Nephron (organoid): ENCODE results near the gene LDB2.
A peak's percentile ranks its signal among the peaks of the same experiment; 100 is the strongest.

ENCODE experiments used
- H3K27ac Mint-ChIP-seq, 3 experiments: 2 replicates each; pipeline ENCODE4 v1.8.0; 2020; ENCODE audit warnings: mixed read lengths in 3 of 3, mild to moderate bottlenecking in 2 of 3, moderate library complexity in 1 of 3
- H3K27me3 Mint-ChIP-seq: 2 replicates; pipeline ENCODE4 v1.8.0; 2021; ENCODE audit warnings: low read depth, mild to moderate bottlenecking, moderate library complexity, mixed read lengths
- H3K36me3 Mint-ChIP-seq: 2 replicates; pipeline ENCODE4 v1.8.0; 2020; ENCODE audit warnings: low read depth, mixed read lengths
- H3K4me1 Mint-ChIP-seq: 2 replicates; pipeline ENCODE4 v1.8.0; 2020; ENCODE audit warnings: mixed read lengths
- H3K4me3 Mint-ChIP-seq, 3 experiments: 2 replicates each; pipeline ENCODE4 v1.8.0; 2020; ENCODE audit warnings: mild to moderate bottlenecking in 3 of 3, mixed read lengths in 3 of 3, moderate library complexity in 2 of 3
- H3K9me3 Mint-ChIP-seq: 2 replicates; pipeline ENCODE4 v1.8.0; 2020; ENCODE audit warnings: mixed read lengths
- TF ChIP-seq, protein P1 (sequence below), 3 experiments: fragments of 200-600 bp; sonication (generic); IDR thresholded peaks; one replicate each; pipeline ENCODE4 v1.5.0; 2021; ENCODE audit warnings: antibody characterized with exemption in 3 of 3; ENCODE audit not compliant: unreplicated experiment in 3 of 3

LDB2 gene

GRCh38 chr4:16665942-16666551, 232.4 kb downstream of the LDB2 start:
- no peak overlapping the region for H3K4me3 Mint-ChIP-seq
- peaks cover 5% of the 10 kb centered on the region for H3K9me3 Mint-ChIP-seq
- H3K4me1 Mint-ChIP-seq = peaks cover 45% of the 10 kb centered on the region
- peaks cover 4% of the 10 kb centered on the region for H3K27me3 Mint-ChIP-seq
- H3K36me3 Mint-ChIP-seq = peaks cover 55% of the 10 kb centered on the region
- peak overlapping the region; percentile 36 to 63 (median 52) for H3K27ac Mint-ChIP-seq
- TF ChIP-seq, protein P1, sequence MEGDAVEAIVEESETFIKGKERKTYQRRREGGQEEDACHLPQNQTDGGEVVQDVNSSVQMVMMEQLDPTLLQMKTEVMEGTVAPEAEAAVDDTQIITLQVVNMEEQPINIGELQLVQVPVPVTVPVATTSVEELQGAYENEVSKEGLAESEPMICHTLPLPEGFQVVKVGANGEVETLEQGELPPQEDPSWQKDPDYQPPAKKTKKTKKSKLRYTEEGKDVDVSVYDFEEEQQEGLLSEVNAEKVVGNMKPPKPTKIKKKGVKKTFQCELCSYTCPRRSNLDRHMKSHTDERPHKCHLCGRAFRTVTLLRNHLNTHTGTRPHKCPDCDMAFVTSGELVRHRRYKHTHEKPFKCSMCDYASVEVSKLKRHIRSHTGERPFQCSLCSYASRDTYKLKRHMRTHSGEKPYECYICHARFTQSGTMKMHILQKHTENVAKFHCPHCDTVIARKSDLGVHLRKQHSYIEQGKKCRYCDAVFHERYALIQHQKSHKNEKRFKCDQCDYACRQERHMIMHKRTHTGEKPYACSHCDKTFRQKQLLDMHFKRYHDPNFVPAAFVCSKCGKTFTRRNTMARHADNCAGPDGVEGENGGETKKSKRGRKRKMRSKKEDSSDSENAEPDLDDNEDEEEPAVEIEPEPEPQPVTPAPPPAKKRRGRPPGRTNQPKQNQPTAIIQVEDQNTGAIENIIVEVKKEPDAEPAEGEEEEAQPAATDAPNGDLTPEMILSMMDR (IDR thresholded peaks at IDR 0.05; ENCODE audit: unreplicated experiment in 3 of 3) = no peak

DNA sequence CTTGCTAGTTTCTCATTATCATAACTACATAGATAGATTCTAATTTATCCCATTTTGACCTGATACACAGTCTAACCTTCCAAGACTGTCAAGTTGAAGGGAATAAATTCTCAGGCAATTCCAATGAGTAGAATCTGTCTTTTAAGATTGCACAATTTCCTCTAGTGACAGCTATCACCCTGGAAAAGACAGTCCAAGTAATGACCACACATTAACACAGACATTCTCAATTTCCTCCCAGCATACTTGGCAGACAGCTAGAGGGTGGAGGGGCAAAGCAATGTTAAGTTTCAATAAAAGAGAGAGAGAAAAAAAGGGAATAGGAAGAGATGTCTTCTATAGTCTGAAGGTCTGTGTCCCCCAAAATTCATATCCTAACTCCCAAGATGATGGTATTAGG, 234.7 kb downstream of the LDB2 start:
- TF ChIP-seq, protein P1 (IDR thresholded peaks at IDR 0.05; ENCODE audit: unreplicated experiment in 3 of 3) = no peak
- peak overlapping the region in 2 of 3 experiments; percentile 53 to 63 for H3K27ac Mint-ChIP-seq
- H3K4me1 Mint-ChIP-seq = peaks cover 50% of the 10 kb centered on the region
- H3K36me3 Mint-ChIP-seq = peaks cover 58% of the 10 kb centered on the region
- peaks cover 4% of the 10 kb centered on the region for H3K27me3 Mint-ChIP-seq
- peaks cover 5% of the 10 kb centered on the region for H3K9me3 Mint-ChIP-seq
- no peak overlapping the region for H3K4me3 Mint-ChIP-seq

- H3K4me3 Mint-ChIP-seq = no peak overlapping the region
- H3K9me3 Mint-ChIP-seq = peaks cover 5% of the 10 kb centered on the region
- TF ChIP-seq, protein P1 (IDR thresholded peaks at IDR 0.05; ENCODE audit: unreplicated experiment in 3 of 3) = no peak
- peaks cover 56% of the 10 kb centered on the region for H3K36me3 Mint-ChIP-seq
- H3K27ac Mint-ChIP-seq = peak overlapping the region in 1 of 3 experiments; percentile 53
- peaks cover 49% of the 10 kb centered on the region for H3K4me1 Mint-ChIP-seq
- H3K27me3 Mint-ChIP-seq = peaks cover 3% of the 10 kb centered on the region
These were observed 235.1 kb downstream of the LDB2 start for GRCh38 chr4:16663307-16663706.

GRCh38 chr4:16661813-16662212, 236.6 kb downstream of the LDB2 start:
- H3K36me3 Mint-ChIP-seq = peaks cover 55% of the 10 kb centered on the region
- TF ChIP-seq, protein P1 (IDR thresholded peaks at IDR 0.05; ENCODE audit: unreplicated experiment in 3 of 3) = no peak
- H3K4me3 Mint-ChIP-seq = no peak overlapping the region
- peaks cover 52% of the 10 kb centered on the region for H3K4me1 Mint-ChIP-seq
- peaks cover 5% of the 10 kb centered on the region for H3K9me3 Mint-ChIP-seq
- no peak overlapping the region for H3K27ac Mint-ChIP-seq
- no peaks in the 10 kb centered on the region for H3K27me3 Mint-ChIP-seq

- Mint-ChIP-seq H3K4me1 (peaks cover 49% of the 10 kb centered on the region), H3K4me3 (no peak overlapping the region), H3K9me3 (peaks cover 5% of the 10 kb centered on the region), H3K27ac (peak overlapping the region; percentile 83 to 93 (median 91)), H3K27me3 (no peaks in the 10 kb centered on the region), H3K36me3 (peaks cover 48% of the 10 kb centered on the region)
- TF ChIP-seq, protein P1 (IDR thresholded peaks at IDR 0.05; ENCODE audit: unreplicated experiment in 3 of 3) = no peak
These were observed 237.8 kb downstream of the LDB2 start for GRCh38 chr4:16660656-16661055.

DNA sequence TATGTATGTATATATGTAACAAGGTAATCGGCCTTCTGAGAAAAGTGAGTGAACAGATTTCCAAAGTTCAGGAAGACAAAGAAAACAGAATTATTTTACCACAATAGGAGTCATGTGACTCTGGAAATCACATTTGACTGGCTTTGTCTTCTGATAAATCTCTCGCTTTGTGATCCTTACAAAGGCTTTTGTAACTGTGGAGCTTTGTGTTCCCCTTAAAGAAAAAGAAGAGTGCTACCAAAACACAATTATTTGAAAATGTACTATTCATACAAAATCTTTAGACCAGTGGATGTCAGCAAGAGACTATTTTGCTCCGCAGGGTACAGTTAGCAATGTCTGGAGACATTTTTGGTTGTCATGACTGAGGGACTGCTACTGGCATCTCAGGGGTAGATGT, 238.8 kb downstream of the LDB2 start:
- no peak overlapping the region for H3K4me3 Mint-ChIP-seq

More for the DNA sequence above, 238.8 kb downstream of the LDB2 start:
- Mint-ChIP-seq H3K36me3 (peaks cover 40% of the 10 kb centered on the region), H3K27ac (peak overlapping the region; percentile 83 to 93 (median 91)), H3K9me3 (peaks cover 5% of the 10 kb centered on the region), H3K4me1 (peaks cover 53% of the 10 kb centered on the region), H3K27me3 (no peaks in the 10 kb centered on the region)
- TF ChIP-seq, protein P1 (IDR thresholded peaks at IDR 0.05; ENCODE audit: unreplicated experiment in 3 of 3) = no peak
